HL-60/S4 treated with phorbol 12-myristate 13-acetate at 8.2 ng/mL for 4 days and 3 days (cell line): ENCODE results near the gene SND1.

Experiments
- in situ Hi-C: fragments of 300-500 bp; cut with MboI; formaldehyde crosslinking; loops from 2 replicates; pipeline ENCODE4 v1.15.0; 2022; ENCODE audit warnings: low sequenced_read_pairs

The SND1 gene

GRCh38 chr7:128005759-128006159 lies 353.8 kb downstream of the SND1 start:
- in situ Hi-C loops: no loop called here

GRCh38 chr7:128006550-128007302 lies 354.7 kb downstream of the SND1 start:
- in situ Hi-C loops: no loop called here

GRCh38 chr7:128007303-128007680 lies 355.3 kb downstream of the SND1 start:
- in situ Hi-C loops: no loop called here

GRCh38 chr7:128008141-128008540 lies 356.1 kb downstream of the SND1 start:
- in situ Hi-C loops: no loop called here

GRCh38 chr7:128008744-128009143 lies 356.8 kb downstream of the SND1 start:
- in situ Hi-C loops: no loop called here

- in situ Hi-C loops: no loop called here
These were observed 358.6 kb downstream of the SND1 start for GRCh38 chr7:128010391-128011127.

GRCh38 chr7:128011131-128011661 lies 359.2 kb downstream of the SND1 start:
- in situ Hi-C loops: no loop called here

- in situ Hi-C loops: no loop called here
These were observed 362.8 kb downstream of the SND1 start for GRCh38 chr7:128014811-128015210.

GRCh38 chr7:128017460-128017859 lies 365.5 kb downstream of the SND1 start:
- in situ Hi-C loops: no loop called here

GRCh38 chr7:128017862-128018845 lies 366.2 kb downstream of the SND1 start:
- in situ Hi-C loops: no loop called here

GRCh38 chr7:128019288-128019687 lies 367.3 kb downstream of the SND1 start:
- in situ Hi-C loops: no loop called here

- in situ Hi-C loops: no loop called here
These were observed 368.2 kb downstream of the SND1 start for GRCh38 chr7:128020159-128020558.

- in situ Hi-C loops: no loop called here
These were observed 369.4 kb downstream of the SND1 start for GRCh38 chr7:128021366-128021765.

GRCh38 chr7:128022631-128023532 lies 370.9 kb downstream of the SND1 start:
- in situ Hi-C loops: no loop called here

GRCh38 chr7:128024151-128024550 lies 372.2 kb downstream of the SND1 start:
- in situ Hi-C loops: no loop called here

- in situ Hi-C loops: no loop called here
These were observed 373.4 kb downstream of the SND1 start for GRCh38 chr7:128025380-128025779.

GRCh38 chr7:128025819-128026218 lies 373.8 kb downstream of the SND1 start:
- in situ Hi-C loops: no loop called here

- in situ Hi-C loops: no loop called here
These were observed 374.6 kb downstream of the SND1 start for GRCh38 chr7:128026551-128026950.

- in situ Hi-C loops: no loop called here
These were observed 375.5 kb downstream of the SND1 start for GRCh38 chr7:128027485-128027980.
